Natural killer cell (primary cell): Measurements from ENCODE around the gene FAM193A. TPM values are rescaled to one million over a fixed set of nuclear protein-coding genes. Genes with fewer than 3 reads are reported as not detected.

Experiments used
- ATAC-seq, 3 donors: fragments of 150-1000 bp in 2 of 3; fragments of 200-7000 bp in 1 of 3; cut with Tn5 transposase; 1 replicate in 1 of 3; 2 replicates in 2 of 3; pipeline ENCODE4 v1.10.0; 2021; ENCODE audit warnings: mild to moderate bottlenecking in 2 of 3, moderate library complexity in 2 of 3
- DNase-seq, 2 donors: peaks; one replicate each; pipeline versions ENCODE4 v3.0.0 to v3.0.0-alpha.2; 2013 to 2021; ENCODE audit warnings: mixed read lengths in 1 of 2
- H3K27ac ChIP-seq: one replicate; pipeline ENCODE4 v1.5.1; 2013; ENCODE audit warnings: mild to moderate bottlenecking, low read length
- H3K27me3 ChIP-seq: one replicate; pipeline ENCODE4 v1.6.1; 2013; ENCODE audit warnings: low read length; ENCODE audit not compliant: control insufficient read depth, insufficient read depth
- H3K36me3 ChIP-seq: one replicate; pipeline ENCODE4 v1.6.1; 2013; ENCODE audit warnings: low read length; ENCODE audit not compliant: control insufficient read depth, insufficient read depth
- H3K4me1 ChIP-seq: one replicate; pipeline ENCODE4 v1.6.1; 2013; ENCODE audit warnings: low read length; ENCODE audit not compliant: control insufficient read depth, insufficient read depth
- H3K4me3 ChIP-seq: one replicate; pipeline ENCODE4 v1.5.1; 2013; ENCODE audit warnings: low read length
- H3K9me3 ChIP-seq: one replicate; pipeline ENCODE4 v1.6.1; 2013; ENCODE audit warnings: low read length; ENCODE audit not compliant: control insufficient read depth, insufficient read depth
- H3K27ac Mint-ChIP-seq, 2 donors: one replicate each; pipeline ENCODE4 v1.8.0; 2022; ENCODE audit warnings: mild to moderate bottlenecking in 2 of 2, mixed read lengths in 2 of 2, moderate library complexity in 1 of 2
- H3K27me3 Mint-ChIP-seq, 2 donors: one replicate each; pipeline ENCODE4 v1.8.0; 2022; ENCODE audit warnings: low read depth in 2 of 2, mixed read lengths in 2 of 2
- H3K36me3 Mint-ChIP-seq: one replicate; pipeline ENCODE4 v1.8.0; 2022; ENCODE audit warnings: mixed read lengths
- H3K4me1 Mint-ChIP-seq, 2 donors: one replicate each; pipeline ENCODE4 v1.8.0; 2022; ENCODE audit warnings: mixed read lengths in 2 of 2
- H3K4me3 Mint-ChIP-seq: one replicate; pipeline ENCODE4 v1.8.0; 2022; ENCODE audit warnings: mild to moderate bottlenecking, moderate library complexity, mixed read lengths
- H3K9me3 Mint-ChIP-seq, 2 donors: one replicate each; pipeline ENCODE4 v1.8.0; 2022; ENCODE audit warnings: mixed read lengths in 2 of 2
- WGBS: methylation state at CpG from one replicate; pipeline ENCODE4 v1.1.7; 2013; ENCODE audit warnings: missing lambda C conversion rate; ENCODE audit not compliant: insufficient coverage; 5-methylcytosine and 5-hydroxymethylcytosine counted together
- intact Hi-C: fragments of 100-400 bp; cut with micrococcal nuclease; formaldehyde crosslinking; loops from one replicate; pipeline ENCODE4 v1.14.2; 2022
- total RNA-seq, 4 donors: library from RNA; stranded (reverse); fragments of 120-200 nt in 1 of 4; gene quantifications; one replicate each; pipeline versions ENCODE4 v1.2.3 to v1.2.4, GENCODE V29; 2013 to 2022
- TF ChIP-seq, protein P1 (sequence below): fragments of 200-600 bp; IDR thresholded peaks from one replicate; pipeline ENCODE4 v1.8.0; 2022; ENCODE audit warnings: antibody characterized with exemption

Gene FAM193A
- total RNA-seq, 3 donors from 2014 or later (not counting 1 experiment from before 2014, with no cell fraction given): 39.4 to 49.3 (median 48.1) TPM

DNA sequence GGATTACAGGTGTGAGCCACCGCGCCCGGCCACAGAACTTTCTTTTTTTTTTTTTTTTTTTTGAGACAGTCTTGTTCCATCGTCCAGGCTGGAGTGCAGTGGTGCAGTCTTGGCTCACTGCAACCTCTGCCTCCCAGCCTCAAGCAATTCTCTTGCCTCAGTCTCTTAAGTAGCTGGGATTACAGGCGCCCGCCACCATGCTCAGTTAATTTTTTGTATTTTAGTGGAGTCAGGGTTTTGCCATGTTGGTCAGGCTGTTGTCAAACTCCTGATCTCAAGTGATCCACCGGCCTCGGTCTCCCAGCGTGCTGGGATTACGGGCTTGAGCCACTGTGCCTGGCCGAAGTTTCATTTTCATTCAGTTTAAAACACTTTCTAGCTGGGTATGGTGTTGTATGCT is 16.4 kb downstream of the FAM193A start:
- H3K27me3 ChIP-seq: no peaks in the 10 kb centered on the region
- Mint-ChIP-seq H3K9me3 (no peaks in the 10 kb centered on the region), H3K4me1 (peaks cover 21 to 30% of the 10 kb centered on the region in 2 donors), H3K27ac (no peak overlapping the region), H3K36me3 (no peaks in the 10 kb centered on the region), H3K4me3 (no peak overlapping the region), H3K27me3 (no peaks in the 10 kb centered on the region)
- H3K36me3 ChIP-seq: no peaks in the 10 kb centered on the region
- H3K27ac ChIP-seq: no peak overlapping the region
- intact Hi-C loops: no loop called here
- H3K4me1 ChIP-seq: peaks cover 3% of the 10 kb centered on the region
- ATAC-seq: no peak
- H3K4me3 ChIP-seq: no peak overlapping the region
- DNase-seq: no peak
- no peaks in the 10 kb centered on the region for H3K9me3 ChIP-seq
- 93% methylated on average over 10 of the region's 11 CpGs for WGBS
- TF ChIP-seq, protein P1, sequence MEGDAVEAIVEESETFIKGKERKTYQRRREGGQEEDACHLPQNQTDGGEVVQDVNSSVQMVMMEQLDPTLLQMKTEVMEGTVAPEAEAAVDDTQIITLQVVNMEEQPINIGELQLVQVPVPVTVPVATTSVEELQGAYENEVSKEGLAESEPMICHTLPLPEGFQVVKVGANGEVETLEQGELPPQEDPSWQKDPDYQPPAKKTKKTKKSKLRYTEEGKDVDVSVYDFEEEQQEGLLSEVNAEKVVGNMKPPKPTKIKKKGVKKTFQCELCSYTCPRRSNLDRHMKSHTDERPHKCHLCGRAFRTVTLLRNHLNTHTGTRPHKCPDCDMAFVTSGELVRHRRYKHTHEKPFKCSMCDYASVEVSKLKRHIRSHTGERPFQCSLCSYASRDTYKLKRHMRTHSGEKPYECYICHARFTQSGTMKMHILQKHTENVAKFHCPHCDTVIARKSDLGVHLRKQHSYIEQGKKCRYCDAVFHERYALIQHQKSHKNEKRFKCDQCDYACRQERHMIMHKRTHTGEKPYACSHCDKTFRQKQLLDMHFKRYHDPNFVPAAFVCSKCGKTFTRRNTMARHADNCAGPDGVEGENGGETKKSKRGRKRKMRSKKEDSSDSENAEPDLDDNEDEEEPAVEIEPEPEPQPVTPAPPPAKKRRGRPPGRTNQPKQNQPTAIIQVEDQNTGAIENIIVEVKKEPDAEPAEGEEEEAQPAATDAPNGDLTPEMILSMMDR: no peak

- ATAC-seq (no peak), DNase-seq (no peak)
- no peaks in the 10 kb centered on the region for H3K27me3 Mint-ChIP-seq
- H3K36me3 Mint-ChIP-seq: no peaks in the 10 kb centered on the region
- TF ChIP-seq, protein P1: no peak
- Histone ChIP-seq H3K27me3 (no peaks in the 10 kb centered on the region), H3K4me3 (no peak overlapping the region), H3K27ac (no peak overlapping the region), H3K9me3 (no peaks in the 10 kb centered on the region), H3K4me1 (peaks cover 3% of the 10 kb centered on the region), H3K36me3 (no peaks in the 10 kb centered on the region)
- H3K9me3 Mint-ChIP-seq: no peaks in the 10 kb centered on the region
- no peak overlapping the region for H3K4me3 Mint-ChIP-seq
- H3K4me1 Mint-ChIP-seq: peaks cover 24 to 31% of the 10 kb centered on the region in 2 donors
- H3K27ac Mint-ChIP-seq: no peak overlapping the region
- intact Hi-C loops: no loop called here
- 96% methylated on average over 4 of the region's 6 CpGs for WGBS
These were observed 21.9 kb downstream of the FAM193A start for GRCh38 chr4:2558301-2558700.

DNA sequence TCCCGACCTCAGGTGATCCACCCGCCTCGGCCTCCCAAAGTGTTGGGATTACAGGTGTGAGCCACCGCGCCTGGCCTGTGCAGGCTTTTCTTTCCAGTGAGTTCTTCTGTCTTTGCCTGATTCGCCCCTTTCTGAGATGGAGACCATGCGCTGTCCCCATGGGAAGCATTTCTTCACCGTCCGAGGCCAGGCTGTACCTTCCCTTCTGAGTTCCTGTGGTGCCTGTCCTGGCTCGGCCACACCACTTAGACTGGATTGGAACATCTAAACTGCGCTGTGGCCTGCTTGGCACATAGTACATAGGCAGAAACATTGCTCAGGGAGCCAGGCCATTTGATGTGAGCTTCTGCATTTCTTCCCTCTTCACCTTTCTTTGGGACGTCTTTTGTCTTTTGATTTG is 23.7 kb downstream of the FAM193A start:
- Histone ChIP-seq H3K36me3 (no peaks in the 10 kb centered on the region), H3K27me3 (no peaks in the 10 kb centered on the region), H3K27ac (no peak overlapping the region), H3K9me3 (no peaks in the 10 kb centered on the region), H3K4me3 (no peak overlapping the region), H3K4me1 (no peaks in the 10 kb centered on the region)
- ATAC-seq: no peak
- H3K27me3 Mint-ChIP-seq: no peaks in the 10 kb centered on the region
- WGBS: 93% methylated on average over 12 of the region's 12 CpGs
- H3K9me3 Mint-ChIP-seq: no peaks in the 10 kb centered on the region
- intact Hi-C loops: no loop called here
- TF ChIP-seq, protein P1: no peak
- H3K36me3 Mint-ChIP-seq: no peaks in the 10 kb centered on the region
- no peak overlapping the region for H3K4me3 Mint-ChIP-seq
- H3K4me1 Mint-ChIP-seq: peaks cover 20 to 26% of the 10 kb centered on the region in 2 donors
- peak overlapping the region in 1 of 2 donors; percentile 46 for H3K27ac Mint-ChIP-seq
- DNase-seq: no peak

GRCh38 chr4:2565533-2565932 is 29.1 kb downstream of the FAM193A start:
- WGBS: 93% methylated on average over 4 of the region's 4 CpGs
- H3K4me1 ChIP-seq: peaks cover 5% of the 10 kb centered on the region

More at GRCh38 chr4:2565533-2565932, 29.1 kb downstream of the FAM193A start:
- no peaks in the 10 kb centered on the region for H3K27me3 Mint-ChIP-seq
- Histone ChIP-seq H3K27me3 (no peaks in the 10 kb centered on the region), H3K9me3 (no peaks in the 10 kb centered on the region), H3K27ac (no peak overlapping the region), H3K4me3 (no peak overlapping the region), H3K36me3 (no peaks in the 10 kb centered on the region)
- no peak for ATAC-seq
- H3K4me3 Mint-ChIP-seq: no peak overlapping the region
- intact Hi-C loops: no loop called here
- H3K36me3 Mint-ChIP-seq: no peaks in the 10 kb centered on the region
- peaks cover 21 to 25% of the 10 kb centered on the region in 2 donors for H3K4me1 Mint-ChIP-seq
- DNase-seq: no peak
- H3K9me3 Mint-ChIP-seq: no peaks in the 10 kb centered on the region
- TF ChIP-seq, protein P1: no peak
- H3K27ac Mint-ChIP-seq: no peak overlapping the region
